Measurements from ENCODE around the gene RHOT1. TPM values are rescaled to one million over a fixed set of nuclear protein-coding genes. Genes with fewer than 3 reads are reported as not detected.
A peak's percentile ranks its signal among the peaks of the same experiment; 100 is the strongest.
"Not testable (repeated sequence)": the region's sequence is repeated elsewhere in the genome, so short reads cannot be mapped to it uniquely, and the experiment has no call there.

Gene RHOT1
- total RNA-seq, 1 donor from 2014 or later, result 46.6 TPM

DNA sequence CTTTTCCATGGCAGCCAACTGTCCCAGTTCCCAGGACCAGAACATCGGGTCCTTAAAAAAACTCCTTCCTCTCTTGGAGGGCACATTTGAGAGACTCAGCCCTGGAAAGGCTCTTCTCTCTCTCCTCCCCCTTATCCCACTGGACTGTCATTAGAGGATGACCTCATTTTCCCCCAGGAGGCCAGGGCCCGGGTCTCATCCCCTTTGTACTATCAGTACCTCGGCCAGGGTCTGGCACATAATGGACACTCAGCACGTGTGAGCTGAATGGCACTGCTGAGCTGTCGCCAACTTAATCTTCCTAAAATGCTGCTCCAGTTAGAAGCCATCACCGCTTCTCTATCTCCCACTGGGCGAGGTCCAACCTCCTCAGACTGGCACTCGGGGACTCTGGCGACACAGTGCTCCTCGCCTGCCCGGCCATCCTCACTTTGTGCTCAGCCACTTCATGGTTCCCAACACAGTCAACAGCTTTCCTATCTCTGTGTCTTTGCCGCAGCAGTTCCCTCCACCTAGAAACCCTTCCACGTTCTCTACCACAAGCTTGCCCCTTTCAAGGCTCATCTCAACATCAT, 119.7 kb downstream of the RHOT1 start:
- Histone ChIP-seq H3K9me3 (no peaks in the 10 kb centered on the region), H3K27me3 (peaks cover 9% of the 10 kb centered on the region), H3K4me1 (peaks cover 8% of the 10 kb centered on the region), H3K27ac (no peak overlapping the region), H3K4me3 (no peak overlapping the region), H3K36me3 (no peaks in the 10 kb centered on the region)
- DNase-seq (no peak), ATAC-seq (no peak)
- intact Hi-C loops (cut with DNase I), result no loop called here
- no peak for TF ChIP-seq CTCF (IDR thresholded peaks at IDR 0.05)

GRCh38 chr17:32263515-32263914, 121.2 kb downstream of the RHOT1 start:
- Histone ChIP-seq H3K4me1 (peaks cover 12% of the 10 kb centered on the region), H3K27me3 (peaks cover 19% of the 10 kb centered on the region)
- intact Hi-C loops (cut with DNase I); DNase-seq; ATAC-seq; H3K4me3 ChIP-seq; H3K9me3 ChIP-seq; H3K27ac ChIP-seq; H3K36me3 ChIP-seq: not testable (repeated sequence)

GRCh38 chr17:32264140-32264799, 122.0 kb downstream of the RHOT1 start:
- Histone ChIP-seq H3K4me1 (peaks cover 12% of the 10 kb centered on the region), H3K27ac (no peak overlapping the region), H3K27me3 (peaks cover 23% of the 10 kb centered on the region), H3K9me3 (no peaks in the 10 kb centered on the region), H3K36me3 (no peaks in the 10 kb centered on the region), H3K4me3 (no peak overlapping the region)
- DNase-seq (no peak), ATAC-seq (no peak)
- intact Hi-C loops (cut with DNase I), result no loop called here
- TF ChIP-seq CTCF (IDR thresholded peaks at IDR 0.05), result no peak

DNA sequence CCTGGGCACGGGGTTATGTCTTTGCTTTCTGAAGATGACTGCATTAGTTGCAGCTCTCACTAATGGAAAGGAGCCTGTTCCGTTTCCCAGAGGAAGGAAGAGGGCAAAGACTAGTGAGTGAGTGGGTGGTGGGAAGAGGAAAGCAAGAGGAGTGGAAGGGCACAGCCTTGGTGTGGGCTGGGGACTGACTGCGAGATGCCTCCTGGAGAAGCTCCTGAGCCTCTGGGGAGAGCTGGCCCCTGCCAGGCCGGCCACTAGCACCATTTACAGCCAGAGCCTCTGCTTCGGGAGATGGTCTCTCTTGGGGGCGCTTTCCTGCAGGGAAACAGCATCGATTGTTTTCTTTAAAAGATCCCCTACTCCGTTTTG, 122.5 kb downstream of the RHOT1 start:
- Histone ChIP-seq H3K36me3 (no peaks in the 10 kb centered on the region), H3K9me3 (no peaks in the 10 kb centered on the region), H3K4me3 (peak overlapping the region; percentile 42), H3K27ac (no peak overlapping the region), H3K27me3 (peaks cover 28% of the 10 kb centered on the region), H3K4me1 (peaks cover 12% of the 10 kb centered on the region)
- no peak for TF ChIP-seq CTCF (IDR thresholded peaks at IDR 0.05)
- no peak for DNase-seq
- intact Hi-C loops (cut with DNase I), result no loop called here
- peak; percentile 12 for ATAC-seq

DNA sequence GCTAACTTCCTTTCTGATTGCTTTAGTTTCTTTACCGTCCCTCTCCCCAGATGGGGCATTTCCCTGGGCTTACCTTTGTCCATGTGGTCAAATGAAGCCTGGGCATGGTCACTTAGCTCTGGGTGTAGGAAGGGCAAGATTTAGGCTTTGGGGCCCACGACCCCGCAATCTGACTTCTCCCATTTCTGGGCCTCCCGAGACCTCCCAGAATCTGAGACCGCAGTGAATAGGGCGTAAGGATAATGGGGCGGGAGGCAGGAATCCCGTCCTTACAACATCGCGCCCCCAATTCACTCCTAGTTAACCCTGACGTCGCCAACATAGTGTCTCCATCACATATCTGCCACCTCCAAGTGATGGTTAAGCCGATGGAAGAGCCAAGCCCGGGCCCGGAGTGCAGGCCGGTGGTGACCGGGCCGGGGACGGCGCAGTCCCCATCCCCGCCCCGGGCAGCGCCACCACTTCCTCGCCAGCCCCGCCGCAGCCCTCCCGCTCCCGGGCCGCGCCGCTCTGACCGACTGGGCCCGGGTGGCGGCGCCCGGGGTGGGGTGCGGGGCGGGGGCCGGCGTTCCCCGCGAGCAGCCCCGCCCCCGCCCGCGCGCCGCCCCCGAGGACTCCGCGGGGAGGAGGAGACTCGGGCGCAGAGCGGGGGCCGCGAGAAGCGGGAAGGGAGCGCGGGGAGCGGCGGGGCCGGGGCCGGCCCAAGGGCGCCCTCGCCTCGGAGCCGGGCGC, 123.1 kb downstream of the RHOT1 start, which contains the start of gene RHBDL3:
TSS of gene RHBDL3 (plus strand) at position 641 of the 732 bp plus-strand sequence. CDS start 358 bp downstream, outside the sequence.
- H3K27ac ChIP-seq, result no peak within 1 kb of the TSS
- peak within 1 kb of the TSS; percentile 57 for H3K4me3 ChIP-seq
- no peaks in the 10 kb centered on the region for H3K9me3 ChIP-seq
- intact Hi-C loops (cut with DNase I), result no loop called here
- no peak for TF ChIP-seq CTCF (IDR thresholded peaks at IDR 0.05)
- DNase-seq (no peak), ATAC-seq (peak; percentile 46)
- H3K27me3 ChIP-seq, result peaks cover 34% of the 10 kb centered on the region
- H3K36me3 ChIP-seq, result no peaks in the 10 kb centered on the region
- H3K4me1 ChIP-seq, result peaks cover 12% of the 10 kb centered on the region

GRCh38 chr17:32266051-32266388, 123.7 kb downstream of the RHOT1 start:
- intact Hi-C loops (cut with DNase I), result no loop called here
- H3K4me3 ChIP-seq, result peak overlapping the region; percentile 57
- no peak overlapping the region for H3K27ac ChIP-seq
- H3K4me1 ChIP-seq, result peaks cover 12% of the 10 kb centered on the region
- ATAC-seq, result no peak
- no peak for TF ChIP-seq CTCF (IDR thresholded peaks at IDR 0.05)
- peaks cover 39% of the 10 kb centered on the region for H3K27me3 ChIP-seq
- H3K36me3 ChIP-seq, result no peaks in the 10 kb centered on the region
- DNase-seq, result no peak
- H3K9me3 ChIP-seq, result no peaks in the 10 kb centered on the region

Measured in upper lobe of right lung (tissue), 1 donor.